ENCODE results near the gene MADCAM1. TPM values are rescaled to one million over a fixed set of nuclear protein-coding genes. Genes with fewer than 3 reads are reported as not detected.

The MADCAM1 gene
- polyA plus RNA-seq, 2 donors, result 0.57 to 2.0 TPM

DNA sequence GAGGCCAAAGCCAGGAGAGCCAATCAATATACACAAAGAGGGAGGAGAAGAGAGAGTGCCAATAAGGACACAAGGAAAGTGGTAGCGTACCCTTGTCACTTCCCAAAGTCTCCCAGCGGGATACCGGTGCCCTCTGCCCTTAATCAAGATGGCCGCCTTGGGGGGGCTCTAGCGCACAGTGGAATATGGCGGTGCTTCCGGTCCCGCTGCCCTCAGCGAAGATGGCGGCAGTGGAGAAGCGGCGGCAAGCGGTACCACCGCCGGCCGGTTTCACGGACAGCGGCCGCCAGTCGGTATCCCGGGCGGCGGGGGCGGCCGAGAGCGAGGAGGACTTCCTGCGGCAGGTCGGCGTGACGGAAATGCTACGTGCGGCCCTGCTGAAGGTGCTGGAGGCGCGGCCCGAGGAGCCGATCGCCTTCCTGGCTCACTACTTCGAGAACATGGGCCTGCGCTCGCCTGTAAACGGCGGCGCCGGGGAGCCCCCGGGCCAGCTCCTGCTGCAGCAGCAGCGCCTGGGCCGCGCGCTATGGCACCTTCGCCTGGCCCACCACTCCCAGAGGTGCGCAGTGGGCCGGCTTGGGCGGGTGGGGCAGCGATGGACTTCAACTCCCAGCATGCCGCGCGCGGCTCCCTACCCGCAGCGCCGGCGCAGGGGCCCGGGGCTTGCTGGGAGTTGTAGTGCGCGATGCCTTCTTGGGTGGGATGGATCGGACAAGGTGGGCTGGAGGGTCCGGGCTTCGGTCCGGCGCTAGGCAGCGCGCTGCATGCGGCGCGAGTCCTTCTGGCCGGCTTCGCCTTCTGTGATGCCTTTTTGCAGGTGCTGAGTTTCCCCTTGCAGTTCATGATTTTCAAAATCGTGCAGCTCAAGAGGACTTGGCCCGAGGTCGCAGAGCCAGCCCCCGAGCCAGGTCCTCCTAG, 11.3 kb downstream of the MADCAM1 start, which contains the start of gene TPGS1:
Gene TPGS1, plus strand, starts transcription at position 212 of the 918 bp plus-strand sequence. Its CDS starts 10 bp downstream, at position 222.
- WGBS, 2 donors, result 0 to 1% methylated on average over 65 to 81 of the region's 81 CpGs
- H3K4me3 ChIP-seq (ENCODE audit: low read depth in 1 of 2, low read length in 2 of 2), result peak within 1 kb of the TSS; percentile 92 to 98
- H3K27me3 ChIP-seq (ENCODE audit: control insufficient read depth in 1 of 2, insufficient read depth in 2 of 2, low read length in 2 of 2), result no peaks in the 10 kb centered on the region
- H3K9me3 ChIP-seq (ENCODE audit: control insufficient read depth in 2 of 2, insufficient read depth in 1 of 2, low read depth in 1 of 2, low read length in 1 of 2), result no peaks in the 10 kb centered on the region
- H3K27ac ChIP-seq (ENCODE audit: low read depth in 2 of 2, low read length in 1 of 2), result peak within 1 kb of the TSS; percentile 93 to 97
- H3K36me3 ChIP-seq (ENCODE audit: control insufficient read depth in 2 of 2, insufficient read depth in 2 of 2, low read length in 1 of 2), result peaks cover 0 to 7% of the 10 kb centered on the region in 2 donors
- peaks cover 9 to 11% of the 10 kb centered on the region in 2 donors for H3K4me1 ChIP-seq (ENCODE audit: control insufficient read depth in 2 of 2, insufficient read depth in 2 of 2, low read length in 1 of 2)

DNA sequence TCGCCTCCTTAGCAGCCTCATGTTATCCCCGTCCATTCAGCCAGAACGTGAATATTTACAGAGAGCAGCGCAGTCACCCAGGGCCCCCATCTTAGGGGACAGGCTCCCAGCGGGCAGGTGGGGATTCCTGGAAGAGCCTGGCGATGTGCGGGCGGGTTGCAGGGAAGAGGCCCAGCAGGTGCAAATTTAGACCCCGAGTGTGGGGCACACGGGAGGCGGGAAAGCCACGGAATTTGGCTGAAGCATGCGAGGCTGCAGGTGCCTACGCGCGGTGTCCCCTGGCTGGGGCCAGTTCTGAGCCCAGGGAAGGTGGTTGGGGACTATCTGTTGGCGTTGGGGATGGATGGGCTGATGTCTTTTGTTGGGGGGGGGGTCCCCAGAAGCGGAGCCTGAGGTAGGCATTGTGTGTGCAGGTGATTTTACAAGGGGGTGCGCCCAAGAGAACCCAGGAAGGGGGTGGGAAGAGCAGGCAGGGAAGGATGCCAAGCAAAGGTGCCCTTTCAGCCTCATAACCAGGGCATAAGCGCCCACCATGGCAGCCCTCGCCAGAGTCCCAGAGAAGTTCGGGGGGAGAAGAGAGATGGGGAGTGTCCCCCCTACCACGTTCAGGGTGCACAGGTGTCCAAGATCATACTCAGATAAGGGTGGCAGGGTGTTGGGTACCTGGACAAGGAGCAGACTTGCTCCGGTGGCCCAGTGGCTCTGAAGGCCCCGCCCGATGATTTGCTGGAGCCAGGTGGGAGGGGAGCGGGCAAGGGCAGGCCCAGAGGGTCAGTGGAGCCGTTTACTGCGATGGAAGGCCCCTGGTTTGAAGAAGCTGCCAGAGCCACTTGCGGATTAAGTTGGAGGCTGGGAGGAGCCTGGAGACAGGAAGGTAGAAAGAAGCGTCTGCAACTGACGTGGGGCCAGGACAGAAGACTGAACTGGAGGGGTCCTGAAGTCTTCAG, 12.2 kb downstream of the MADCAM1 start:
- no peaks in the 10 kb centered on the region for H3K9me3 ChIP-seq (ENCODE audit: control insufficient read depth in 2 of 2, insufficient read depth in 1 of 2, low read depth in 1 of 2, low read length in 1 of 2)
- H3K36me3 ChIP-seq (ENCODE audit: control insufficient read depth in 2 of 2, insufficient read depth in 2 of 2, low read length in 1 of 2), result peaks cover 0 to 7% of the 10 kb centered on the region in 2 donors
- H3K4me1 ChIP-seq (ENCODE audit: control insufficient read depth in 2 of 2, insufficient read depth in 2 of 2, low read length in 1 of 2), result peaks cover 9 to 11% of the 10 kb centered on the region in 2 donors
- H3K4me3 ChIP-seq (ENCODE audit: low read depth in 1 of 2, low read length in 2 of 2), result peak overlapping the region; percentile 92 to 98
- no peak overlapping the region for H3K27ac ChIP-seq (ENCODE audit: low read depth in 2 of 2, low read length in 1 of 2)
- no peaks in the 10 kb centered on the region for H3K27me3 ChIP-seq (ENCODE audit: control insufficient read depth in 1 of 2, insufficient read depth in 2 of 2, low read length in 2 of 2)
- 57% methylated on average over 32 of the region's 32 CpGs for WGBS, 2 donors

DNA sequence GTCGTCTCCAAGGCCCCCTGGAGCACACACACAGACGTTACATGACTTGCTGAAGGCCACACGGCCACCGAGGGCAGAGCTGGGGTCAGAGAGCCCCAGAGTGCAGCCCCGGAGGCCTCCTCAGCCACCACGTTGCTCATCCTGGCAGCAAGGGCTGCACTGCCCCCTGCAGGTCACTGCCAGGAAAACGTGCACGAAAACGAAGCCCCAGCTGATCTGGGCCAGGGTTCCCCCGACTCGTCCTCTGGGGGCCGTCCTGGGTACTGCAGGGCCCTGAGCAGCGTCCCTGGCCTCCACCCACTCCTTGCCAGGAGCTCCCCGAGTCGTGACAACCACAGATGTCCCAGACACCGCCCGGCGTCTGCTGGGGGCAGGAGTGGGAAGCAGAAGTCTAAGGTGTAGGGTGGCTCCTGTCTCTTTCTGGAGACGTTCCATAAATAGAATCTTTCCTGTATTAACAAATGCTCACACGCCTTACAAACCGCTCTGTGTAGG, 14.4 kb downstream of the MADCAM1 start:
- WGBS, 2 donors, result 12 to 17% methylated on average over 21 of the region's 21 CpGs
- peaks cover 0 to 10% of the 10 kb centered on the region in 2 donors for H3K36me3 ChIP-seq (ENCODE audit: control insufficient read depth in 2 of 2, insufficient read depth in 2 of 2, low read length in 1 of 2)
- H3K27me3 ChIP-seq (ENCODE audit: control insufficient read depth in 1 of 2, insufficient read depth in 2 of 2, low read length in 2 of 2), result no peaks in the 10 kb centered on the region
- H3K9me3 ChIP-seq (ENCODE audit: control insufficient read depth in 2 of 2, insufficient read depth in 1 of 2, low read depth in 1 of 2, low read length in 1 of 2), result no peaks in the 10 kb centered on the region
- peaks cover 9 to 11% of the 10 kb centered on the region in 2 donors for H3K4me1 ChIP-seq (ENCODE audit: control insufficient read depth in 2 of 2, insufficient read depth in 2 of 2, low read length in 1 of 2)
- peak overlapping the region; percentile 60 to 89 for H3K27ac ChIP-seq (ENCODE audit: low read depth in 2 of 2, low read length in 1 of 2)
- no peak overlapping the region for H3K4me3 ChIP-seq (ENCODE audit: low read depth in 1 of 2, low read length in 2 of 2)

DNA sequence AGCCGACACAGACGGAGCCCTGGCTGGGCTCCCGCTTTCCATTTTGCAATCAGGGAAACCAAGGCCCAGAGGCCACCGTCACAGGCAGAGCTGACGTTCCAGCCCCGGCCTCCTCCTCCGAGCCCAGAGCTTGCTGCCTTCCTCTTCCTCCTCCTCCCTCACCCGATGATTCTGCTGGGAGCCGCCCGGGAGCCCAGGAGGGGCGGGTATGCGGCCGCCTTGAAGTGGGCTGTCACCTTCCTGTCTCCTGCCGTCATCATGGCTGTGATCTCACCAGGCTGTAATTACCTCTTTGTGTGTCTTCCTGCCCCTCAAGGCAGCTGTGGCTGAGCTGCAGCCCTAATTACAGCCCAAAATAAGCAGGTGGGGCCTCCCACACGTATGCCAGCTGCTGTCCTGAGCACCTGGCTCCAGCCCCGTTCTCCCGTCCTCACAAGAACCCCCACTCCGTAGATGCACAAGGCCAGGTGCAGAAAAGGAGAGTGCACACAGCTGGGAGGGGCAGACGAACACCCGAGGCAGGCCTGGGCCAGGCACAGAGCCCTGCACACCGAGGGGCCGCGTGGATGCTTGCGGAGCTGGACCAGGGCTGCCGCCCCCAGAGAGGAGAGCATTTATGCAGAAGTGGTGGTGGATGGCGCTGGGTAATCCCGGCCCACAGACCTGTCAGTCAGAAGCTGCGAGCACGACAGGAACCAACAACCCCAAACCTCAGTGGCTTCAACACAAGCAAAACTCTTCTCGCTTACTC, 15.0 kb downstream of the MADCAM1 start:
- H3K27ac ChIP-seq (ENCODE audit: low read depth in 2 of 2, low read length in 1 of 2), result peak overlapping the region; percentile 60 to 89
- 48 to 54% methylated on average over 30 of the region's 30 CpGs for WGBS, 2 donors
- H3K9me3 ChIP-seq (ENCODE audit: control insufficient read depth in 2 of 2, insufficient read depth in 1 of 2, low read depth in 1 of 2, low read length in 1 of 2), result no peaks in the 10 kb centered on the region
- H3K27me3 ChIP-seq (ENCODE audit: control insufficient read depth in 1 of 2, insufficient read depth in 2 of 2, low read length in 2 of 2), result no peaks in the 10 kb centered on the region
- peaks cover 9 to 11% of the 10 kb centered on the region in 2 donors for H3K4me1 ChIP-seq (ENCODE audit: control insufficient read depth in 2 of 2, insufficient read depth in 2 of 2, low read length in 1 of 2)
- H3K4me3 ChIP-seq (ENCODE audit: low read depth in 1 of 2, low read length in 2 of 2), result no peak overlapping the region
- peaks cover 0 to 10% of the 10 kb centered on the region in 2 donors for H3K36me3 ChIP-seq (ENCODE audit: control insufficient read depth in 2 of 2, insufficient read depth in 2 of 2, low read length in 1 of 2)

DNA sequence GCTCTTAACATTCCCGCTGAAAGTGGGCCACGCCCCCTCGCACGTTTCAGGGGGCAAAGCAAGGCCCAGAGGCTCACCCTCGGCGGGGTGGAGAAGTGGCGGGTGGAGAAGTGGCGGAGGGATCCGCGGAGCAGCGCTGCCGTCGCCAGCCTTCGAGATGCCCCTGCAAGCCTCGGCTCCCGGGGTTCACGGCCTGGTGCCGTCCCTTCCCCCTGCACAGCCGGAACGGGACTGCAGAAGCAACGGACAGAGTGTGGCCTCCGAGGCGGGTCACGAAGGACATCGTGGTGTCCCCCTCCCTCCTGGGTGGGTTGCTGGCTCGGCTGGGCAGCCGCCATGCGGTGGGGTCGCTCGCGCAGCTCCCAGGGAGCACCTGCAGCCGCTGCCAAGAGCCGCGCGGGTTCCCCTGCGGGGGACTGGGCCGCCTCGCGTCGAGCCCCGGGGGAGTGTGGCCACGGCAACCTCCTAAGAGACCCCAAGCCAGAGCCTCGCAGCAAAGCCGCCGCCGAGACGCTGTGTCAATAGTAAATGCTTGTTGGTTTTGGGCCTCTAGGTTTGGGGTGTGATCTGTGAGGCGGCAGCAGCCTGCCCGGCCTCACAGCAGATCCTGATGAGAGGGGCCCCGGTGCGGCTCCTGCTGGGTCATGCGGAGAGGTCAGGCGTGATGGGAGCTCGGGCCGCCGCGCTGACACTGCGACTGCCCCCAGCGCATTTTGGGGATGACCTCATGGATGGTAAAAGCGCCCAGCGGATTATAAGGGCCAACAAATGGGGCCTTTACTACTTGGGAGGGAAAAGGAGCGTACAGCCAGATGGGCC, 16.5 kb downstream of the MADCAM1 start:
- Histone ChIP-seq H3K9me3 (ENCODE audit: control insufficient read depth in 2 of 2, insufficient read depth in 1 of 2, low read depth in 1 of 2, low read length in 1 of 2) (no peaks in the 10 kb centered on the region), H3K27me3 (ENCODE audit: control insufficient read depth in 1 of 2, insufficient read depth in 2 of 2, low read length in 2 of 2) (no peaks in the 10 kb centered on the region), H3K4me1 (ENCODE audit: control insufficient read depth in 2 of 2, insufficient read depth in 2 of 2, low read length in 1 of 2) (peaks cover 9% of the 10 kb centered on the region in 2 donors), H3K4me3 (ENCODE audit: low read depth in 1 of 2, low read length in 2 of 2) (no peak overlapping the region), H3K27ac (ENCODE audit: low read depth in 2 of 2, low read length in 1 of 2) (no peak overlapping the region), H3K36me3 (ENCODE audit: control insufficient read depth in 2 of 2, insufficient read depth in 2 of 2, low read length in 1 of 2) (peaks cover 0 to 10% of the 10 kb centered on the region in 2 donors)
- WGBS, 2 donors, result 53 to 63% methylated on average over 55 to 62 of the region's 62 CpGs

DNA sequence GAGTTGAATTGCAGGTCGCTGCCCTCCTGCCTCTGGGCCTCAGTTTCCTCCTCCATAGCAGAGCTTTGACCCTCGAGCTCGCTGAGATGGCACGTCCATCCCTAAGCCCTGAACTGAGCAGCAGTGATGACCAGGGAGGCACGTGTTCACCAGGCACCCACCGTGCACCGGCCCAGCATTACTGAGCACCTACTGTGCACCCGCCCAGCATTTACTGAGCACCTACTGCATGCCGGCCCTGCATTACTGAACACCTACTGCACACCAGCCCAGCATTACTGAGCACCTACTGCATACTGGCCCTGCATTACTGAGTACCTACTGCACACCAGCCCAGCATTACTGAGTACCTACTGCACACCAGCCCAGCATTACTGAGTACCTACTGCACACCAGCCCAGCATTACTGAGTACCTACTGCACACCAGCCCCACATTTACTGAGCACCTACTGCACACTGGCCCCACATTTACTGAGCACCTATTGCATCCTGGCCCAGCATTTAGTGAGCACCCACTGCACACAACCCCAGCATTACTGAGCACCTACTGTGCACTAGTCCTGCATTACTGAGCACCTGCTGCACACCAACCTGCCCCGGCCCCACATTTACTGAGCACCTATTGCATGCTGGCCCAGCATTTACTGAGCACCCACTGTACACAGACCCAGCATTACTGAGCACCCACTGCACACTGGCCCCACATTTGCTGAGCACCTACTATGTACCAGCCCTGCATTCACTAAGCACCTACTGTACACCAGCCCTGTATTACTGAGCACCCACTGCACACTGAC, 17.3 kb downstream of the MADCAM1 start:
- peaks cover 5% of the 10 kb centered on the region in 2 donors for H3K4me1 ChIP-seq (ENCODE audit: control insufficient read depth in 2 of 2, insufficient read depth in 2 of 2, low read length in 1 of 2)
- WGBS, 2 donors, result 77 to 89% methylated on average over 10 of the region's 10 CpGs
- no peaks in the 10 kb centered on the region for H3K9me3 ChIP-seq (ENCODE audit: control insufficient read depth in 2 of 2, insufficient read depth in 1 of 2, low read depth in 1 of 2, low read length in 1 of 2)
- H3K4me3 ChIP-seq (ENCODE audit: low read depth in 1 of 2, low read length in 2 of 2), result no peak overlapping the region
- no peak overlapping the region for H3K27ac ChIP-seq (ENCODE audit: low read depth in 2 of 2, low read length in 1 of 2)
- H3K36me3 ChIP-seq (ENCODE audit: control insufficient read depth in 2 of 2, insufficient read depth in 2 of 2, low read length in 1 of 2), result peaks cover 0 to 10% of the 10 kb centered on the region in 2 donors
- H3K27me3 ChIP-seq (ENCODE audit: control insufficient read depth in 1 of 2, insufficient read depth in 2 of 2, low read length in 2 of 2), result no peaks in the 10 kb centered on the region

DNA sequence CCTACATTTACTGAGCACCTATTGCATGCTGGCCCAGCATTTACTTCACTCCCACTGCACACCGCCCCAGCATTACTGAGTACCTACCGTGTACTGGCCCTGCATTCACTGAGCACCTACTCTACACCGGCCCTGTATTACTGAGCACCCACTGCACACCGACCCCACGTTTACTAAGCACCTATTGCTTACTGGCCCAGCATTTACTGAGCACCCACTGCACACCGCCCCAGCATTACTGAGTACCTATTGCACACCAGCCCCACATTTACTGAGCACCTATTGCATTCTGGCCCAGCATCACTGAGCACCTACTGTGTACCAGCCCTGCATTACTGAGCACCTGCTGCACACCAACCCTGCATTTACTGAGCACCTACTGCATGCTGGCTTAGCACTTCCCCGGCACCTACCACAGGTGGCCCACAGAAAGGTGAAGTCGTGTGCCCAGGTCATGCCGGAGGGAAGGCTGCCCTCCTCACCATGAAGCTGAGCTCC, 17.9 kb downstream of the MADCAM1 start:
- no peak overlapping the region for H3K27ac ChIP-seq (ENCODE audit: low read depth in 2 of 2, low read length in 1 of 2)
- no peak overlapping the region for H3K4me3 ChIP-seq (ENCODE audit: low read depth in 1 of 2, low read length in 2 of 2)
- peaks cover 0 to 10% of the 10 kb centered on the region in 2 donors for H3K36me3 ChIP-seq (ENCODE audit: control insufficient read depth in 2 of 2, insufficient read depth in 2 of 2, low read length in 1 of 2)
- H3K9me3 ChIP-seq (ENCODE audit: control insufficient read depth in 2 of 2, insufficient read depth in 1 of 2, low read depth in 1 of 2, low read length in 1 of 2), result no peaks in the 10 kb centered on the region
- peaks cover 3 to 5% of the 10 kb centered on the region in 2 donors for H3K4me1 ChIP-seq (ENCODE audit: control insufficient read depth in 2 of 2, insufficient read depth in 2 of 2, low read length in 1 of 2)
- 97 to 98% methylated on average over 9 of the region's 9 CpGs for WGBS, 2 donors
- no peaks in the 10 kb centered on the region for H3K27me3 ChIP-seq (ENCODE audit: control insufficient read depth in 1 of 2, insufficient read depth in 2 of 2, low read length in 2 of 2)
